Esophagus muscularis mucosa (tissue), 3 donors: ENCODE measurements around the gene ARSI.

Experiments used
- EP300 ChIP-seq: sonication (generic); formaldehyde crosslinking; IDR thresholded peaks from one replicate; pipeline ENCODE4 v1.6.1; 2017; ENCODE audit warnings: antibody characterized with exemption
- TF ChIP-seq, protein P1 (sequence below), 3 experiments: fragments of 200-600 bp in 2 of 3; fragments of 450-650 bp in 1 of 3; sonication (generic) in 2 of 3; IDR thresholded peaks; one replicate each; pipeline ENCODE4 v1.5.1; 2017 to 2019; ENCODE audit warnings: antibody characterized with exemption in 3 of 3, mild to moderate bottlenecking in 2 of 3, moderate library complexity in 1 of 3

DNA sequence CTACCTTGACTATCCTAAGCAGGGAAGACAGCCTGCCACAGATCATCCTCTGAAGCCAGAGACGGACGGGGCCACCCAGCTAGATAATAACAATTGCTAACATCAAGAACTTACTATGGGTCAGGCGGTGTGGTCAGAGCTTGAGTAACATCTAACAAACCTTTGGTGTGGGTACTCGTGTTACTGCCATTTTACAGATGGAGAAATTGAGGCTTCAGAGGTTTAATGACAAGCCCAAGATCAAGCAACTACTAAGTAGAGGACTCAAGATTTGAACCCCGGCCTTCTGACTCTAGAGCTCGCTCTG lies 16.7 kb upstream of the ARSI start:
- TF ChIP-seq, protein P1, sequence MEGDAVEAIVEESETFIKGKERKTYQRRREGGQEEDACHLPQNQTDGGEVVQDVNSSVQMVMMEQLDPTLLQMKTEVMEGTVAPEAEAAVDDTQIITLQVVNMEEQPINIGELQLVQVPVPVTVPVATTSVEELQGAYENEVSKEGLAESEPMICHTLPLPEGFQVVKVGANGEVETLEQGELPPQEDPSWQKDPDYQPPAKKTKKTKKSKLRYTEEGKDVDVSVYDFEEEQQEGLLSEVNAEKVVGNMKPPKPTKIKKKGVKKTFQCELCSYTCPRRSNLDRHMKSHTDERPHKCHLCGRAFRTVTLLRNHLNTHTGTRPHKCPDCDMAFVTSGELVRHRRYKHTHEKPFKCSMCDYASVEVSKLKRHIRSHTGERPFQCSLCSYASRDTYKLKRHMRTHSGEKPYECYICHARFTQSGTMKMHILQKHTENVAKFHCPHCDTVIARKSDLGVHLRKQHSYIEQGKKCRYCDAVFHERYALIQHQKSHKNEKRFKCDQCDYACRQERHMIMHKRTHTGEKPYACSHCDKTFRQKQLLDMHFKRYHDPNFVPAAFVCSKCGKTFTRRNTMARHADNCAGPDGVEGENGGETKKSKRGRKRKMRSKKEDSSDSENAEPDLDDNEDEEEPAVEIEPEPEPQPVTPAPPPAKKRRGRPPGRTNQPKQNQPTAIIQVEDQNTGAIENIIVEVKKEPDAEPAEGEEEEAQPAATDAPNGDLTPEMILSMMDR (IDR thresholded peaks at IDR 0.05) = no peak
- TF ChIP-seq EP300 = no peak
